HG02610 (cell line): ENCODE results near the gene RAB1A.
A peak's percentile ranks its signal among the peaks of the same experiment; 100 is the strongest.

Source experiments
- ATAC-seq: cut with Tn5 transposase; IDR thresholded peaks from one replicate; pipeline ENCODE4 v1.9.1; 2021; ENCODE audit warnings: mild to moderate bottlenecking, moderate library complexity; ENCODE audit not compliant: unreplicated experiment

Gene RAB1A

DNA sequence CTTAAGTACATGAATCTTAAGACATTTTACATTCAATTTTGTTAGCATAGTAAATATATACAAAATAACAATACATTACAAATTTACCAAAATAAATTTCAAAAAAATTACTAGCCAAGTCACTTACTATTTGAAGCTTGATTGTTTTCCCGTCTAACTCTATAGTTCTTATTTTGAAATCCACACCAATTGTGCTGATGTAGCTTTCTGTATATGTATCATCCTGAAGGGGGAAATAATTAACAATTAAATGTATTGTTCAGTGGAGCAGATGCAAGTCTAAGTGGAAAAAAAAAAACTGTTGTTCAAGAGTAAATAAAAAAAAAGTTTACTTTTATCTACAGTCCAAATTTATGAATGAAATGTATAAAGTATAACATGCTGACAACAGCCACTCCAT, 32.1 kb downstream of the RAB1A start:
- no peak for ATAC-seq

- ATAC-seq = no peak
Measured at GRCh38 chr2:65096948-65097347, 33.0 kb downstream of the RAB1A start.

GRCh38 chr2:65093211-65093610, 36.7 kb downstream of the RAB1A start:
- no peak for ATAC-seq

DNA sequence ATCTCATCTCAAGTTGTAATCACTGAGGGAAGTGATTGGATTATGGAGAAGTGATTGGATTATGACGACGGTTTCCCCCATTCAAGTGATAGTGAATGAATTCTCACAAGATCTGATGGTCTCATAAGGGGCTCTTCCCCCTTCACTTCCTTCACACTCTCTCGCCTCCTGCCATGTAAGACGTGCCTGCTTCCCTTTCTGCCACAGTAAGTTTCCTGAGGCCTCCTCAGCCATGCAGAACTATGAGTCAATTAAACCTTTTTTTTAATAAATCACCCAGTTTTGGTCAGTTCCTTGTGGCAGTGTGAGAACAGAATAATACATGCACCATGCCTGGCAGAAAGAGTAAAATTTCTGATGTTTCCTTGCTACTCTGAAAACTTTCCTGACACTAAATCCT, 37.1 kb downstream of the RAB1A start:
- no peak for ATAC-seq

DNA sequence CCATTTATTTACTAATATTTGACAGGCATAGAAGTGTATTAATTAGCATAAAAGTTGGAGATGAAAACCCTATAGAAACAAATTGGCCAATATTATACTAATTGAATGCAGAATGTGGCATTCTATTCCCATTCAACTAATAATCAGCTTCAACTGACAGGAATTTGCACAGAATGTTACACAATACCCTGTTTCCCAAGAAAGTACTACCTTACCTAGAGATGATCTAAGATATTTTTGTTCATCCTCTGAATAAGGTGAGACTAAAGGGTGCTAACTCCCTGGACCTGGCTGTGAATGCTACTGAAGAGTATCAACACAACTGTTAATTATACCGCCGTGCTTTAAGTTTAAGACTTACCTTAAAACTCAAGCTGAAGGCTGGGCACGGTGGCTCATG, 44.8 kb downstream of the RAB1A start:
- no peak for ATAC-seq

DNA sequence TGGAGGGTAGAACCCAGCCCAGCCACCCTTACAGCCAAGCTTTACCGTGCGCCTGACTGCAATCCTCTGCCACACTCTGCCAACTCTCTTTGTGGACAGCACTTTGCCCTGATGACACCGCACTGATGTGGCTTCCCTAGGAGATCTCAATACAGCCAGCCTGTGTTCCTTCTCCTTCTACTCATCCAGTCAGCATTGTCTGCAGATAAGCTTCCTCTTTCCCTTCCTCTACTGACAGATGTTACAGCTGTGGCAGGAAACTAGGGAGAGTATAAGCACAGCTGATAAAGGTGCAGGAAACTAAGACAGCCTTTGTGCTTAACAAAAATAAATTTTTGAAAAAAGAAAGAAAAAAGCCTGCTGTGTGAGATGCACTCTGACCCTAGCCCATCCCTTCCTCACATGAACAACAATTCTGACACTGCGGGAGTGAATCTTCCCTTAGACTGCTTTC, 48.6 kb downstream of the RAB1A start:
- no peak for ATAC-seq

- no peak for ATAC-seq
Measured at GRCh38 chr2:65079017-65079416, 50.9 kb downstream of the RAB1A start.

- no peak for ATAC-seq
Measured at GRCh38 chr2:65077898-65078297, 52.0 kb downstream of the RAB1A start.

- ATAC-seq = no peak
Measured at GRCh38 chr2:65076345-65076710, 53.6 kb downstream of the RAB1A start.

GRCh38 chr2:65075605-65076344, 54.1 kb downstream of the RAB1A start:
- ATAC-seq = no peak

GRCh38 chr2:65075176-65075575, 54.7 kb downstream of the RAB1A start:
- ATAC-seq = no peak

DNA sequence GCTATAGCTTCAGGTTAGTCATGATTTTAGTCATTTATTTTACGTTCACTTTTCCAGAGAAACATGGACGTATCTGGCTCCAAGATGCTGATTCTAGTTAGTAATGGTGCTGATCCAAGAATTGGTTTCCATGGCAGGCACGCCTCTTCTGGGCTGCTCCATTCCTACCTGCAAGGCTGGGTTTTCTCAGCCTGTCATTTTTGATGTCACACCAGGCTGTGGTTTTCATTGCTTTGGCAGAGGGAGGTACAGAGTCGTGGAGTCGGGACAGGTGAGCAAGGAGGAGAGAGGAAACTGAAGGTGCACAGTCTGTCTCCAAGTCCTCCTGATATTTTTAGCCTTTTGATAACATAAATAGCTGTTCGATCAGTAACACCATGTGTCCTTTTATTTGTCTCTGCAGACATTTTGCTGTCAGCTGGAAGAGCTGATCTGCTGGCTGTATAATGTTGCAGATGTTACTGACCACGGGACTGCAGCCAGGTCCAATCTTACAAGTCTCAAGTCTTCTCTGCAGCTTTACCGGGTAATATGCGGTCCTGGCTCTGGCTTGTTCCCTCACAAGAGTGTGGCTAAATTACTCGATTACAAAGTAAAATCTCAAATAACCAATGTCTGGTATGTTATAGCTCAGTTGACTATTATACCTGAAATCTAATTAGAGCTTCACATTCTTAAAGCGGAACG, 55.9 kb downstream of the RAB1A start:
- ATAC-seq = no peak

DNA sequence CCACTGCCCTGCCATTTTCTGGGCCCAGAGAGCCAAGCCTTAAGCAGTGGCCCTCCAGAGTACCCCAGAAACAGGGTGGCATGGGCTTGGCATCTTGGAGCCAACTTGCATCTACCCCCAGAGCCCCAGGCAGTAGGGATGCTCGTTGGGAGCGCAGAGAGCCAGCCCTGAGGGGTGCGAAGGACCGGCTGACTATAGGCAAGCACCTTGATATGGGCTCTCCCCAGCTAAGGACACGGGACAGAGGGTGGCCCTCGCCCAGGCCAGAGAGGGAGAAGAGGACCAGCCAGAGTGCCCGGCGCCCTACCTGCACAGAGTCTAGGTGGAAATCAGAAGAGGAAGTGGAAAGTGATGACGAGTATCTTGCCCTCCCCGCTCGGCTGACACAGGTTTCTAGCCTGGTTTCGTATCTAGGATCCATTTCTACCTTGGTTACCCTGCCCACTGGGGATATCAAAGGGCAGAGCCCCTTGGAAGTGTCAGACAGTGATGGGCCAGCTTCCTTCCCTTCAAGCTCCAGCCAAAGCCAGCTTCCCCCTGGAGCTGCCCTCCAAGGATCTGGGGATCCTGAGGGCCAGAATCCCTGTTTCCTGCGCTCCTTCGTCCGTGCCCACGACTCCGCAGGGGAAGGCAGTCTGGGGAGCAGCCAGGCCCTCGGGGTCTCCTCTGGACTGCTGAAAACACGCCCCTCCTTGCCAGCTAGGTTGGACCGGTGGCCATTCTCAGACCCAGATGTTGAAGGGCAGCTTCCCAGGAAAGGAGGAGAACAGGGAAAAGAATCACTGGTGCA, 57.5 kb downstream of the RAB1A start:
- ATAC-seq = peak; percentile 47

- no peak for ATAC-seq
Measured at GRCh38 chr2:65071499-65072180, 58.3 kb downstream of the RAB1A start.

GRCh38 chr2:65070856-65071255, 59.0 kb downstream of the RAB1A start:
- ATAC-seq = no peak

DNA sequence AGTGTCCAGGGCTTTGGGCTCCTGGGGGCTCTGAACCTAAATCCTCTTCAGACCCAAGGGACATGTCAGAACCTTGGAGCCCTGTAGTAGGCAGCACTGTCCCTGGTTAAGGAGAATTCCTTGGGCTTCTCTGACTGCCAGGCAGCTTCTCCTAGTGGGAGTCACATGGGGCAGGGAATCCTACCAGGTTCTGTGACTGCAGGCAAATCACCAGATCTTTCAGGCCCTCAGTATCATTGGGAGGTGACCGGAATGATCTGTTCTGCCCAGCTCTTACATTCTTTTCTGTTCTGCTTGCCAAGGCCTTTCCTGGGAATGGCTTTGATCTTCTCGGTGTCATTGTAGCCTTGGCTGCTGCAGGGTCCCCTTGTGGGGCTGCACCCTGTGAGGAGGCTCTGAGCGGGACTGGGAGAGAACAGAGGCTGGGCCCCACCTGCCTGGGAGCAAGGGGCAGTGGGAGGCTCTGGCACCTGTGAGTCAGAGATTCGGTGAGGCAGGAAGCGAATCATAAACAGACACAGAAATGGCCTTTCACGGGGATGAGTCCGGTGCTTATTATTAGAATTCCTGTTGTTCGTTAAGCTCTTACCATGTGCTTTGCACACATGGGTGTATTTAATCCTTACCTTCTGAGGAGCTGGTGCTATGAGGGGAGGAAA, 59.6 kb downstream of the RAB1A start:
- no peak for ATAC-seq

DNA sequence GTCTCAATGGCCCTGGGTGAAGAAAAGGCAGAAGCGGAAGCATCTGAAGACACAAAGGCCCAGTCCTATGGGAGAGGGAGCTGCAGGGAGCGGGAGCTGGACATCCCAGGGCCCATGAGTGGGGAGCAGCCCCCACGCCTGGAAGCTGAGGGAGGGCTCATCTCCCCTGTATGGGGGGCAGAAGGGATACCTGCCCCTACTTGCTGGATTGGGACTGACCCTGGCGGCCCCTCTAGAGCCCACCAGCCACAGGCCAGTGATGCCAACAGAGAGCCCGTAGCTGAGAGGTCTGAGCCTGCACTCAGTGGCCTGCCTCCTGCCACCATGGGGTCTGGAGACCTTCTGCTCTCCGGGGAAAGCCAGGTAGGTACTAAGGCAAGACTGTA, 60.5 kb downstream of the RAB1A start:
- no peak for ATAC-seq

DNA sequence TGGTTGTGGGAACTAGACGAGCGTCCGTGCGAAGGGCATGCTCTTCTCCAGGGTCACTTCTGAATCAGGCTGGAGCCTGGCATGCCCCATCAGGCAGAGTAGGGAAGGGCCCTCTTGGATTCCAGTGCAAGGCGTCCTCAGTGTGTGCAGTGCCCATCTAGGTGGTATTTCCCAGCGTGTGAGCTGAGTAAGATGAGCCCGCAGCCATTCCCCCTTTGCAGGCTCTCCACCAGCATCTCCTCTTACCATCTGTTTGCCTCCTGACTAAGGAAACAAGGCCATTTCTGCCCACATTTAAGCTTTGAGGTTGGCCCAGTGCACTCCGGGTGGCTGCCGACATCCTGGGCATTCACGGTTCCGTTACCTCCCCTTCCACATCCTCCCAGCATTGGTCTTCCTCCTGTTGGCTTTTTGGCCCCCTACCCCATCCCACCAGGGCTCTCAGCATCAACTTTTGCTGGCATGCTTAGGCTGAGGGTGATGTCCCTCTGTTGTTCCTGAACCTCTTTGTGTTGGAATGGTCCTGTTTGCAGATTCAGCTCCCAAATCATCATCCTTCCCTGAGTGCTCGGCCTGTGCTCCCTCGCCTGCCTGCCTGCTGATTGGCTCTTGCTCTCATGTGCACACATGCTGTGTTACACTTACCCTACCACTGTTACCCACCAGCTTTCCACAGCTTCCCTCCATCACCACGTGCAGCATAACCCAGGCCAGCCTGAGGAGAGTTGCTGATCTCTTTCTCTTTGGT, 61.9 kb downstream of the RAB1A start:
- ATAC-seq = no peak

DNA sequence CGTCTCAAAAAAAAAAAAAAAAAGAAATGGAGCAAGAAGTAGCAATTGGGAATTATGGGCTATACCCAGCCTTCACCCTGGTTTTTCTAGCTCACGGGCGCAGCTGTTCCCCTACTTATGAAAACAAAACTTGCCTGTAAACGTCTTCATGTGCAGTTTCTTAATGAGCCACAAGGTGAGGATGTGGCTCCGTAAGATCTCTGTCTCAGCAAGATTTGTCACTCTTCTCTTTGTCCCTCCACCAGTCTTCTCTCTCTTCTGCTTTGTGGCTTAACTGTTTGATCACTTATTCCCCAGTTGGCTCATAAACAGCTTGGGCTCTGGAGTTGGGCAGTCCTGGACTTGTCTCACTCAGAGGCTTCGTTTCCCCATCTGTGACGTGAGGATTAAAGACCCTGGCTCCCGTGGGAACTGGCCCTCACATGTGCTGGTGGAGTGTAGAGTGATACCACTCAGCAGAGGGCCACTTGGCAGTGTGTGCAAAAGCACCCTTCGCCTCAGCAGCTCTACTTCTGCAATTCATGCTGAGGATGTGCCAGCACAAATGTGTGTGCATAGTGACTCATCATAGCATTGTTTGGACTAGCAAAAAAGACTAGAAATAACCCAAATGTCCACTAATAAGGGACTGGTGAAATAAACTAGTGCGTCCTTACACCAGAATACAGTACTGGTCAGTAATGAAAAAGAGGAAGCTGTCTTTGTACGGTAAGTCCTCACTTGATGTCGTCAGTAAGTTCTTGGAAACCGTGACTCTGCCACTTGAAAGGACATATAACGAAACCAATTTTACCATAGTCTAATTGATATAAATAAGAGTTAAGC, 65.0 kb downstream of the RAB1A start:
- ATAC-seq = peak; percentile 80
